ENCODE data around the gene DOCK4.

GRCh38 chr7:111813306-111813705 lies 392.9 kb downstream of the DOCK4 start:
- TF ChIP-seq CTCF (IDR thresholded peaks at IDR 0.05) (no peak), EP300 (IDR thresholded peaks at IDR 0.05) (no peak)
